ENCODE results near the gene CALML4.
A peak's percentile ranks its signal among the peaks of the same experiment; 100 is the strongest.

CALML4 gene

DNA sequence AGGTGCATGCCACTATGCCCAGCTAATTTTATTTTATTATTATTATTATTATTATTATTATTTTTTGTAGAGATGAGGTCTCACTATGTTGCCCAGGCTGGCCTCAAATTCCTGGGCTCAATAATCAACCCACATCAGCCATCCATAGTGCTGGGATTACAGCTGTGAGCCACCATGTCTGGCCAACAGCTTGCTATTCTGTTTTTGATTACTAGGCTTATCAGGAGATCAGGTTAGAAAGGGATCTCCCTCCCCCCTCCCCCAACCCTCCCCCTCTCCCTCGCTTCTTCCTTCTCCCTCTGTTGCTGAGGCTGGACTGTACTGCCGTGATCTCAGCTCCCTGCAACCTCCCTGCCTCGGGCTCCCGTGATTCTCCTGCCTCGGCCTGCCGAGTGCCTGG, 15.8 kb upstream of the CALML4 start:
- no peak overlapping the region for H3K27ac ChIP-seq (ENCODE audit: poor library complexity, severe bottlenecking)

DNA sequence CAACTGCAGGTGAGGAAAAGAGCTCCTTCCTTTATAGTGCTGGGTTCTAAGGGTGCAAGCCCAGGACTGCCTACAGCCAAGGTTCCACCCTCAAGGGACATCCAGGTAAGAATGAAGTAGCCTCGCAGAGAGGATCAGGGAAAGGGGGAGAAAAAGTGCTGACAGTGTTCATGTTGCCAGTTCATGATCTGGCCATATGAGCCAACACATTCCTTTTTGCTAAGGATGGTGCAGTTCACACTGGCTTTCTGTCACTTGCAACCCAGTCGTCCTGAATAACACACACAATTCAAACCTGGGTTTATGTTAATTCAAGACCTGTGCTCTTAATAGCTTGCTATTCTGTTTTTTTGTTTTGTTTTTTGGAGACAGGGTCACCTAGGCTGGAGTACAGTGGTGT, 15.4 kb upstream of the CALML4 start:
- H3K4me1 ChIP-seq (ENCODE audit: insufficient read depth, poor library complexity, severe bottlenecking), result no peaks in the 10 kb centered on the region
- no peak overlapping the region for H3K27ac ChIP-seq (ENCODE audit: poor library complexity, severe bottlenecking)
- H3K4me3 ChIP-seq (ENCODE audit: severe bottlenecking), result no peak overlapping the region
- no peaks in the 10 kb centered on the region for H3K9me3 ChIP-seq (ENCODE audit: severe bottlenecking)
- DNase-seq (ENCODE audit: low spot score) (no peak), ATAC-seq (ENCODE audit: low read depth) (0 out of 3 replicates have a peak, but pooled peaks have one; percentile 8)
- H3K27me3 ChIP-seq (ENCODE audit: insufficient read depth, poor library complexity, severe bottlenecking), result no peaks in the 10 kb centered on the region
- TF ChIP-seq, protein P1, sequence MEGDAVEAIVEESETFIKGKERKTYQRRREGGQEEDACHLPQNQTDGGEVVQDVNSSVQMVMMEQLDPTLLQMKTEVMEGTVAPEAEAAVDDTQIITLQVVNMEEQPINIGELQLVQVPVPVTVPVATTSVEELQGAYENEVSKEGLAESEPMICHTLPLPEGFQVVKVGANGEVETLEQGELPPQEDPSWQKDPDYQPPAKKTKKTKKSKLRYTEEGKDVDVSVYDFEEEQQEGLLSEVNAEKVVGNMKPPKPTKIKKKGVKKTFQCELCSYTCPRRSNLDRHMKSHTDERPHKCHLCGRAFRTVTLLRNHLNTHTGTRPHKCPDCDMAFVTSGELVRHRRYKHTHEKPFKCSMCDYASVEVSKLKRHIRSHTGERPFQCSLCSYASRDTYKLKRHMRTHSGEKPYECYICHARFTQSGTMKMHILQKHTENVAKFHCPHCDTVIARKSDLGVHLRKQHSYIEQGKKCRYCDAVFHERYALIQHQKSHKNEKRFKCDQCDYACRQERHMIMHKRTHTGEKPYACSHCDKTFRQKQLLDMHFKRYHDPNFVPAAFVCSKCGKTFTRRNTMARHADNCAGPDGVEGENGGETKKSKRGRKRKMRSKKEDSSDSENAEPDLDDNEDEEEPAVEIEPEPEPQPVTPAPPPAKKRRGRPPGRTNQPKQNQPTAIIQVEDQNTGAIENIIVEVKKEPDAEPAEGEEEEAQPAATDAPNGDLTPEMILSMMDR (IDR thresholded peaks at IDR 0.05; ENCODE audit: poor library complexity, severe bottlenecking), result no peak
- peaks cover 33% of the 10 kb centered on the region for H3K36me3 ChIP-seq (ENCODE audit: low read depth)

More for the DNA sequence above, 15.8 kb upstream of the CALML4 start:
- Histone ChIP-seq H3K9me3 (ENCODE audit: severe bottlenecking) (no peaks in the 10 kb centered on the region), H3K4me3 (ENCODE audit: severe bottlenecking) (no peak overlapping the region), H3K4me1 (ENCODE audit: insufficient read depth, poor library complexity, severe bottlenecking) (no peaks in the 10 kb centered on the region), H3K27me3 (ENCODE audit: insufficient read depth, poor library complexity, severe bottlenecking) (no peaks in the 10 kb centered on the region), H3K36me3 (ENCODE audit: low read depth) (peaks cover 28% of the 10 kb centered on the region)
- TF ChIP-seq, protein P1 (IDR thresholded peaks at IDR 0.05; ENCODE audit: poor library complexity, severe bottlenecking), result no peak
- no peak for ATAC-seq (ENCODE audit: low read depth)
- DNase-seq (ENCODE audit: low spot score), result peak; percentile 30

DNA sequence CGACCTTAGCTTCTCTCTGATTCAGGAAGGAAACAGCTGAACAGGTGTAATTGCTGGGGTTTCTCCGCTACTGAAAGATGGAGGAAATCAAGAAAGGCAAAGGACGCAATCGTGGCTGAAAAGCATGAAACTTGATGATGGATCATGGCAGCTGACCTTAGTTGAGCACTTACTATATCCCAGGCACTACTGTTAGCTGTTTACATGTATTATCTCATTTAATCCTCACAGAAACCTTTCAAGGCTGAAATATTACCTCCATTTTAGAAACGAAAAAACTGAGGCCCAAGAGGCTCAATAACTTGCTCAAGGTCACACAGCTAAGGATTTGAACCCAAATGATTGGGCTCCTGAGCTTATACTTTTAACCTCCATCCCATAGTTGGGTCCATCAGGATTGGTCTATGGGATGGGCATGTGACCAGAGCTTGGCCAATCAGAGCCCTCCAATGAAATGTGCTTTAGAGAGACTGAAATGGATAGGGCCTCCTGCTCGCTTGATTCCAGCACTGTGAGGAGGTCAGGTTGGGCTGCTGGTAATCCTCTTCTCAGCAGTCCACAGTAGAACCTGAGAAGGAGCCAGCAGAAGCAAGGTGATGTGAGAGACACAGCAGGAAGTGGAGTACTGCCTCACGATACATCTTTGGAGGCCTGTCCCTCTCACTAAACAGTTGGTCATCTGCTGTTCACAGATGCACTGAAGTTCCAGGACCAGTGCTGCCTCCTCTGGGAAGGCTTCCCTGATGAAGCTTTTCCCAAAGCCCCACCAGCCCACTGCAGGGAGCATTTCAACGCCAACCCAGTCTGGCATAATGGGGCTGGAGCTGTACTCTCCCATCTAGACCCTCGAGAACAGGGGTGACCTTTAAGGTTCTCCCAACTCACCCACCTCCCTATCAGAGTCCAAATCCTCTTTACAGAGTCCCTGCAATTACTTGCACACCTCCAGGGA, 14.0 kb upstream of the CALML4 start:
- Histone ChIP-seq H3K4me3 (ENCODE audit: severe bottlenecking) (no peak overlapping the region), H3K36me3 (ENCODE audit: low read depth) (peaks cover 36% of the 10 kb centered on the region), H3K27ac (ENCODE audit: poor library complexity, severe bottlenecking) (no peak overlapping the region), H3K9me3 (ENCODE audit: severe bottlenecking) (no peaks in the 10 kb centered on the region), H3K4me1 (ENCODE audit: insufficient read depth, poor library complexity, severe bottlenecking) (no peaks in the 10 kb centered on the region), H3K27me3 (ENCODE audit: insufficient read depth, poor library complexity, severe bottlenecking) (no peaks in the 10 kb centered on the region)
- ATAC-seq (ENCODE audit: low read depth) (peak; percentile 21; the same call in 1 of the 3 replicates), DNase-seq (ENCODE audit: low spot score) (peak; percentile 34)
- TF ChIP-seq, protein P1 (IDR thresholded peaks at IDR 0.05; ENCODE audit: poor library complexity, severe bottlenecking), result no peak

DNA sequence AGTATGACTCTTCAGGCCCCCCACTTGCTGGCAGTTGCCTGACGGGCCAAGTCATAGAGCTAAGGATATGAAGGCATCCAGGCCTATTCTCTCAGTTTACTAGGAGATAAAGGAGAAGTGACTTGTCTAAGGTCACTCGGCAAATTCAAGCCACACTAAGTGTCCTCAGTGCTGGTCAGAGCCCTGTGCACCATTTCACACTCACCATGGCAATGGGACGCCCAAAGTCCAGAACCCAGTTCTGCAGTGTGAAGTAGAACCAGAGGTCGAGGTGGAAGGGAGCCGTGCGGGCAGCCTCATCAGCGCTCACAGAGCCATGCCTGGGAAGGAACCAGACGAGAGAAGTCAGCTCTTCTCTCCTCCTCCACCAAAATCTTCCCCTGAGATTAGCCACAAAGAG, 13.2 kb upstream of the CALML4 start:
- no peak overlapping the region for H3K27ac ChIP-seq (ENCODE audit: poor library complexity, severe bottlenecking)
- no peaks in the 10 kb centered on the region for H3K9me3 ChIP-seq (ENCODE audit: severe bottlenecking)
- ATAC-seq (ENCODE audit: low read depth), result no peak
- no peaks in the 10 kb centered on the region for H3K4me1 ChIP-seq (ENCODE audit: insufficient read depth, poor library complexity, severe bottlenecking)
- H3K36me3 ChIP-seq (ENCODE audit: low read depth), result peaks cover 36% of the 10 kb centered on the region
- peak; percentile 41 for DNase-seq (ENCODE audit: low spot score)
- TF ChIP-seq, protein P1 (IDR thresholded peaks at IDR 0.05; ENCODE audit: poor library complexity, severe bottlenecking), result no peak
- no peak overlapping the region for H3K4me3 ChIP-seq (ENCODE audit: severe bottlenecking)
- H3K27me3 ChIP-seq (ENCODE audit: insufficient read depth, poor library complexity, severe bottlenecking), result no peaks in the 10 kb centered on the region

DNA sequence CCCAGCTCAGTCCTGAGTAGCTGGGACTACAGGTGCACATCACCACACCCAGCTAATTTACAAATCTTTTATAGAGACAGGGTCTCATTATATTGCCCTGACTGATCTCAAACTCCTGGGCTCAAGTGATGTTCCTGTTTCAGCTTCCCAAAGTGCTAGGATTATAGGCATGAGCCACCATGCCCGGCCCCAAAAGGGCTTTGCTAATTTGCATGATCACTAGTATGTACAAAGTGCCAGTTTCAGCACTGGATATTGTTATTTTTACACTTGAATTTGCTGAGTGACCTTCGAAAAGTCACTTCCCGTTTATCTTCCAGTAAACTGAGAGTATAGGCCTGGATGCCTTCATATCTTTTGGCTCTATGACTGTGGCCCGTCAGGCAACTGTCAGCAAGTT, 12.2 kb upstream of the CALML4 start:
- Histone ChIP-seq H3K36me3 (ENCODE audit: low read depth) (peaks cover 36% of the 10 kb centered on the region), H3K4me1 (ENCODE audit: insufficient read depth, poor library complexity, severe bottlenecking) (no peaks in the 10 kb centered on the region), H3K9me3 (ENCODE audit: severe bottlenecking) (no peaks in the 10 kb centered on the region), H3K27me3 (ENCODE audit: insufficient read depth, poor library complexity, severe bottlenecking) (no peaks in the 10 kb centered on the region), H3K4me3 (ENCODE audit: severe bottlenecking) (no peak overlapping the region), H3K27ac (ENCODE audit: poor library complexity, severe bottlenecking) (no peak overlapping the region)
- DNase-seq (ENCODE audit: low spot score) (peak; percentile 14), ATAC-seq (ENCODE audit: low read depth) (no peak)
- TF ChIP-seq, protein P1 (IDR thresholded peaks at IDR 0.05; ENCODE audit: poor library complexity, severe bottlenecking), result no peak

Data from RWPE2 (cell line).